ENCODE data around the gene ETV6. TPM values are rescaled to one million over a fixed set of nuclear protein-coding genes. Genes with fewer than 3 reads are reported as not detected.

ETV6 gene
- total RNA-seq, 1 donor from 2014 or later = 31.4 TPM

DNA sequence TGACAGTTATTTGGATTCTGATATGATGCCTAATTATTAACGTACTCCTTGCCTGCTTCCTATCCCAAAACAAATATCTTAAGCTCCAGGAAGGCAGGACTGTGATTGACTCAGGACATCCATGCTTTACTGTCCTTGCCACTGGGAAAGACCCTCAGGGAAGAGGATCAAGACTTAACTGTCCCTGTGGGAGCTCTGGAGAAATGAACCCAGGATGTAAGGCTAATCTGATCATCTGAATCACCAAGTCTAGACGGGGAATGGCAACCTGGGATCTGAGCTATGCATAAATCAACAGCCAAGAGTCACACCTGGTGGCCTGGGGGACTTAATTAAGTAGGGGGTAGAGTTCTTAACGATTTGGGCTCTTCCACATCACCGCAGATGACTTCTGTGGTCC, 268.0 kb downstream of the ETV6 start:
- Mint-ChIP-seq H3K9me3 (no peaks in the 10 kb centered on the region), H3K27me3 (ENCODE audit: low read depth) (no peaks in the 10 kb centered on the region), H3K4me3 (no peak overlapping the region), H3K27ac (no peak overlapping the region), H3K4me1 (no peaks in the 10 kb centered on the region), H3K36me3 (no peaks in the 10 kb centered on the region)
- no peak for DNase-seq (ENCODE audit: low spot score in 2 of 2, unreplicated experiment in 2 of 2)
- TF ChIP-seq, protein P1, sequence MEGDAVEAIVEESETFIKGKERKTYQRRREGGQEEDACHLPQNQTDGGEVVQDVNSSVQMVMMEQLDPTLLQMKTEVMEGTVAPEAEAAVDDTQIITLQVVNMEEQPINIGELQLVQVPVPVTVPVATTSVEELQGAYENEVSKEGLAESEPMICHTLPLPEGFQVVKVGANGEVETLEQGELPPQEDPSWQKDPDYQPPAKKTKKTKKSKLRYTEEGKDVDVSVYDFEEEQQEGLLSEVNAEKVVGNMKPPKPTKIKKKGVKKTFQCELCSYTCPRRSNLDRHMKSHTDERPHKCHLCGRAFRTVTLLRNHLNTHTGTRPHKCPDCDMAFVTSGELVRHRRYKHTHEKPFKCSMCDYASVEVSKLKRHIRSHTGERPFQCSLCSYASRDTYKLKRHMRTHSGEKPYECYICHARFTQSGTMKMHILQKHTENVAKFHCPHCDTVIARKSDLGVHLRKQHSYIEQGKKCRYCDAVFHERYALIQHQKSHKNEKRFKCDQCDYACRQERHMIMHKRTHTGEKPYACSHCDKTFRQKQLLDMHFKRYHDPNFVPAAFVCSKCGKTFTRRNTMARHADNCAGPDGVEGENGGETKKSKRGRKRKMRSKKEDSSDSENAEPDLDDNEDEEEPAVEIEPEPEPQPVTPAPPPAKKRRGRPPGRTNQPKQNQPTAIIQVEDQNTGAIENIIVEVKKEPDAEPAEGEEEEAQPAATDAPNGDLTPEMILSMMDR (IDR thresholded peaks at IDR 0.05; ENCODE audit: unreplicated experiment) = no peak

GRCh38 chr12:11920231-11920630, 270.8 kb downstream of the ETV6 start:
- H3K36me3 Mint-ChIP-seq = no peaks in the 10 kb centered on the region
- no peaks in the 10 kb centered on the region for H3K27me3 Mint-ChIP-seq (ENCODE audit: low read depth)
- H3K27ac Mint-ChIP-seq = no peak overlapping the region
- TF ChIP-seq, protein P1 (IDR thresholded peaks at IDR 0.05; ENCODE audit: unreplicated experiment) = no peak
- no peaks in the 10 kb centered on the region for H3K9me3 Mint-ChIP-seq
- DNase-seq (ENCODE audit: low spot score in 2 of 2, unreplicated experiment in 2 of 2) = no peak
- H3K4me3 Mint-ChIP-seq = no peak overlapping the region
- H3K4me1 Mint-ChIP-seq = no peaks in the 10 kb centered on the region

GRCh38 chr12:11922361-11922760, 272.9 kb downstream of the ETV6 start:
- TF ChIP-seq, protein P1 (IDR thresholded peaks at IDR 0.05; ENCODE audit: unreplicated experiment) = no peak

DNA sequence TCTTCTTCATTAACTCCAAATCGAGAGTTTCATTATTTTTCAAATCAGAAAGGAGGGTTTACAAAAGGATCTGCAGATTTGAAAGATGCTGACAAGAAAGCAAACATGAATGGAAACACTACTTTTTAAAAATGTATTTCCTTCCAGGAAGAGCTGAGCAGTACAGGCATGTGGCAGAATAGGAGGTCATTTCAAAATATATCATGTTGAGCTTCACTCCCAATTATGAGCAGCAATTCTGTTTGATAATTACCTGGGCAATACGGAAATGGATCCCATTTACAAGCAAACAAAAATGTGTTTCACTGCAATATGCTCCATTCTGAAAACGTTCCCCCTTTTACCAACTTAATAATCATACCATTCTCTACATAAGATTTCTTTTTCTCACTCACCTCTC, 273.6 kb downstream of the ETV6 start:
- no peak overlapping the region for H3K27ac Mint-ChIP-seq
- H3K4me3 Mint-ChIP-seq = no peak overlapping the region
- peaks cover 8% of the 10 kb centered on the region for H3K9me3 Mint-ChIP-seq
- TF ChIP-seq, protein P1 (IDR thresholded peaks at IDR 0.05; ENCODE audit: unreplicated experiment) = no peak
- no peaks in the 10 kb centered on the region for H3K27me3 Mint-ChIP-seq (ENCODE audit: low read depth)
- no peaks in the 10 kb centered on the region for H3K4me1 Mint-ChIP-seq
- no peak for DNase-seq (ENCODE audit: low spot score in 2 of 2, unreplicated experiment in 2 of 2)
- no peaks in the 10 kb centered on the region for H3K36me3 Mint-ChIP-seq

More at GRCh38 chr12:11922361-11922760, 272.9 kb downstream of the ETV6 start:
- Mint-ChIP-seq H3K9me3 (peaks cover 8% of the 10 kb centered on the region), H3K4me1 (no peaks in the 10 kb centered on the region), H3K27me3 (ENCODE audit: low read depth) (no peaks in the 10 kb centered on the region), H3K4me3 (no peak overlapping the region), H3K36me3 (no peaks in the 10 kb centered on the region), H3K27ac (no peak overlapping the region)
- DNase-seq (ENCODE audit: low spot score in 2 of 2, unreplicated experiment in 2 of 2) = no peak

DNA sequence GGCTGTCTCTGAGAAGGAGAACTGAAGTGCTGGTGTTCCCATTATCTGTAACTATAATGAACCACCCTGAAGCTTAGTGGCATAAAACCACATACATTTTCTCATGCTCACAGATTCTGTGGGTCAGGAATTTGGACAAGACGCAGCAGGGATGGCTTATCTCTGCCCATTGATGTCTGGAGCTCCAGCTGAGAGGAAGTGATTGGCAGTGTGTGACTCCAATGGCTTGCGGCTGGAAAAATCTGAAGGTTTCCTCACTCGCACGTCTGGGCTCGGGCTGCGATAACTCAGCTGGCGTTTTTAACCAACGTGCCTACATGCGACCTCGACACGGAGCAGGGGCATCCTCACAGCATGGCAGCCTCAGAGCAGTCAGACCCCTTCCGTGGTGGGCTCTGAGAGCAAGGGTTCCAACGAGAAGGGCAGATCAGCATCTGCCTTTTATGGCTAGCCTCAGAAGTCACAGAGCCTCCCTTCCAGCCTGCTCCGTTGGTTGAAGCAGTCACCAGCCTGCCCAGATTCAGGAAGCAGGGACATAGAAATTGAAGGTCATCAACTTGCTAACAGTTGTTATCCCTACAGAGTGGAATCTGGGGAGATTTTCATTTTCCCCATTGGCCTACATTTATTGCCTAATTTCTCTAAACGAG, 277.9 kb downstream of the ETV6 start:
- DNase-seq (ENCODE audit: low spot score in 2 of 2, unreplicated experiment in 2 of 2) = no peak
- Mint-ChIP-seq H3K27me3 (ENCODE audit: low read depth) (no peaks in the 10 kb centered on the region), H3K27ac (no peak overlapping the region), H3K4me1 (peaks cover 2% of the 10 kb centered on the region), H3K4me3 (no peak overlapping the region), H3K36me3 (no peaks in the 10 kb centered on the region), H3K9me3 (peaks cover 8% of the 10 kb centered on the region)
- TF ChIP-seq, protein P1 (IDR thresholded peaks at IDR 0.05; ENCODE audit: unreplicated experiment) = no peak
